K562 (cell line): ENCODE data around the gene MYO10. TPM values are rescaled to one million over a fixed set of nuclear protein-coding genes. Genes with fewer than 3 reads are reported as not detected.

ENCODE experiments used
- ATAC-seq: fragments of 200-7000 bp; cut with Tn5 transposase; 3 replicates; pipeline ENCODE4 v1.9.1; 2020; ENCODE audit warnings: moderate library complexity
- BruUV-seq: library from RNA; stranded (reverse); fragments of 400-500 nt; replicated peaks from 2 replicates; lab custom pipeline; 2021; lab: Mats Ljungman, UMichigan
- CTCF ChIA-PET: fragments of 300-600 bp; formaldehyde crosslinking; extraction: SDS; loops from one replicate; lab custom pipeline; 2021; ENCODE audit warnings: low intra/inter-chr PET ratio; lab: Yijun Ruan, JAX
- POLR2A ChIA-PET: fragments of 300-600, 350-650 bp; sonication (Branson Sonifier 250); formaldehyde crosslinking; extraction: SDS; loops from one replicate; lab custom pipeline; 2021; ENCODE audit warnings: antibody characterized with exemption, inconsistent platforms; lab: Yijun Ruan, JAX
- DNase-seq, 4 experiments: peaks; one replicate each; pipeline versions ENCODE4 v3.0.0 to v3.0.0-alpha.2; 2011 to 2018; ENCODE audit warnings: low spot score in 3 of 4, mixed read lengths in 3 of 4; ENCODE audit errors: extremely low read depth in 1 of 4
- FAIRE-seq: peaks from 2 replicates; lab custom pipeline; 2011; peaks lifted over from hg19 to GRCh38; lab: Jason Lieb, UNC
- H2AFZ ChIP-seq: 2 replicates; pipeline ENCODE4 v1.6.0; 2011; ENCODE audit warnings: low read depth, low read length, control low read depth, inconsistent platforms
- H3K27ac ChIP-seq: fragments of 200-600 bp; 3 replicates; pipeline ENCODE4 v1.8.0; 2011; ENCODE audit warnings: low read depth, mild to moderate bottlenecking, control low read depth, inconsistent platforms, low read length, moderate library complexity, mixed read lengths; ENCODE audit errors: extremely low read depth
- H3K27me3 ChIP-seq, 2 experiments: fragments of 300-600 bp in 1 of 2; 2 replicates in 1 of 2; 3 replicates in 1 of 2; pipeline versions ENCODE4 v1.6.0 to v1.8.0; 2011; ENCODE audit warnings: inconsistent platforms in 2 of 2, low read length in 2 of 2, mild to moderate bottlenecking in 1 of 2, mixed read lengths in 1 of 2, moderate library complexity in 1 of 2; ENCODE audit not compliant: control insufficient read depth in 2 of 2, insufficient read depth in 2 of 2
- H3K36me3 ChIP-seq: fragments of 300-600 bp; 3 replicates; pipeline ENCODE4 v1.8.0; 2011; ENCODE audit warnings: mild to moderate bottlenecking, low read length, inconsistent platforms; ENCODE audit not compliant: control insufficient read depth, insufficient read depth
- H3K4me1 ChIP-seq, 2 experiments: fragments of 200-600 bp in 1 of 2; replicated peaks in 1 of 2; 2 replicates in 1 of 2; 3 replicates in 1 of 2; pipeline versions ENCODE4 v1.5.1 to v1.8.0; 2011; ENCODE audit warnings: inconsistent platforms in 2 of 2, low read length in 2 of 2, mild to moderate bottlenecking in 1 of 2, mixed read lengths in 1 of 2, moderate library complexity in 1 of 2; ENCODE audit not compliant: control insufficient read depth in 2 of 2, insufficient read depth in 2 of 2
- H3K4me2 ChIP-seq: 2 replicates; pipeline ENCODE4 v1.6.1; 2011; ENCODE audit warnings: low read length, control low read depth, inconsistent platforms, mixed read lengths; ENCODE audit not compliant: insufficient read depth
- H3K4me3 ChIP-seq: fragments of 200-600 bp; sonication (generic), shearing (Covaris generic); 2 replicates; pipeline ENCODE4 v1.5.1; 2016; ENCODE audit warnings: control low read depth, inconsistent platforms
- H3K79me2 ChIP-seq: fragments of 200-600 bp; 3 replicates; pipeline ENCODE4 v1.8.0; 2011; ENCODE audit warnings: low read length, inconsistent platforms; ENCODE audit not compliant: control insufficient read depth, insufficient read depth
- H3K9ac ChIP-seq, 2 experiments: 2 replicates each; pipeline versions ENCODE4 v1.6.0 to v1.6.1; 2011; ENCODE audit warnings: low read depth in 2 of 2, low read length in 2 of 2, control low read depth in 1 of 2, inconsistent platforms in 1 of 2, mild to moderate bottlenecking in 1 of 2, mixed read lengths in 1 of 2; ENCODE audit not compliant: insufficient read depth in 1 of 2
- H3K9me1 ChIP-seq: one replicate; pipeline ENCODE4 v1.6.0; 2011; ENCODE audit warnings: inconsistent platforms, mild to moderate bottlenecking, low read length, moderate library complexity; ENCODE audit not compliant: control insufficient read depth, insufficient read depth
- H3K9me3 ChIP-seq: replicated peaks from 2 replicates; pipeline ENCODE4 v1.5.1; 2011; ENCODE audit warnings: low read depth, low read length, inconsistent platforms; ENCODE audit not compliant: control insufficient read depth, insufficient read depth
- H4K20me1 ChIP-seq: replicated peaks from 2 replicates; pipeline ENCODE4 v1.6.1; 2011; ENCODE audit warnings: low read length, inconsistent platforms, mixed read lengths; ENCODE audit not compliant: control insufficient read depth, insufficient read depth
- ARNT ChIP-seq, 2 experiments: fragments of 450-650 bp; IDR thresholded peaks; 2 replicates each; pipeline ENCODE4 v1.6.1; 2016; ENCODE audit warnings: mild to moderate bottlenecking in 1 of 2
- HOMEZ ChIP-seq: fragments of 250-450 bp; sonication (Bioruptor Pico); IDR thresholded peaks from 2 replicates; pipeline ENCODE4 v1.4.0; 2020; ENCODE audit warnings: mild to moderate bottlenecking, moderate library complexity
- MAFK ChIP-seq: IDR thresholded peaks from 2 replicates; pipeline ENCODE4 v1.6.1; 2011; ENCODE audit warnings: low read length, improper control_type of control experiment
- STAT5B ChIP-seq: fragments of 250-450 bp; sonication (Bioruptor Pico); IDR thresholded peaks from 2 replicates; pipeline ENCODE4 v1.8.0; 2021; ENCODE audit warnings: mild to moderate bottlenecking, inconsistent platforms
- ZNF311 ChIP-seq: fragments of 250-450 bp; sonication (Bioruptor Pico); IDR thresholded peaks from 2 replicates; pipeline ENCODE4 v1.4.0; 2020; ENCODE audit warnings: mild to moderate bottlenecking, moderate library complexity
- ZNF445 ChIP-seq: fragments of 250-450 bp; sonication (Bioruptor Pico); IDR thresholded peaks from 2 replicates; pipeline ENCODE4 v1.4.0; 2020; ENCODE audit warnings: low read depth, mild to moderate bottlenecking, moderate library complexity
- WGBS: fragments of 100-300 bp; shearing (Covaris generic); methylation state at CpG from one replicate; pipeline ENCODE4 v1.1.6; 2016; ENCODE audit warnings: low coverage, mixed read lengths; ENCODE audit not compliant: insufficient coverage; ENCODE audit errors: missing lambda C conversion rate; 5-methylcytosine and 5-hydroxymethylcytosine counted together
- in situ Hi-C: fragments of 300-500 bp; cut with MboI; formaldehyde crosslinking; loops from 4 replicates; pipeline ENCODE4 v1.15.0; 2018; ENCODE audit warnings: inconsistent platforms, mixed read lengths
- intact Hi-C: fragments of 100-400 bp; cut with micrococcal nuclease; formaldehyde crosslinking; loops from 2 replicates; pipeline ENCODE4 v1.14.2; 2022
- polyA plus RNA-seq, 8 experiments: library from polyadenylated mRNA; depleted of rRNA in 4 of 8; stranded (reverse) in 5 of 8; unstranded in 3 of 8; fragments of >200 nt; fragmentation: Nextera tagmentation in 2 of 8; fragmentation: Illumina TruSeq in 1 of 8; extraction: Ambion mirVana in 2 of 8; extraction: Trizol in 1 of 8; gene quantifications; 2 replicates each; pipeline versions ENCODE4 v1.2.1 to v1.2.3, GENCODE V29; 2011 to 2014; ENCODE audit warnings: inconsistent platforms in 1 of 8, missing spikeins in 1 of 8
- total RNA-seq, 7 experiments: library from RNA; depleted of rRNA in 6 of 7; stranded (reverse); fragments of >200 nt in 6 of 7; fragmentation: Illumina TruSeq in 2 of 7; extraction: Trizol in 2 of 7; gene quantifications; 2 replicates each; pipeline versions ENCODE4 v1.2.1 to v1.2.3, GENCODE V29; 2011 to 2021; ENCODE audit warnings: low replicate concordance in 1 of 7
- TF ChIP-seq, protein P1 (sequence below), 2 experiments: fragments of 200-800 bp in 1 of 2; sonication (Bioruptor generic) in 1 of 2; sonication (generic) in 1 of 2; formaldehyde crosslinking in 1 of 2; IDR thresholded peaks in 1 of 2; conservative IDR thresholded peaks in 1 of 2; 2 replicates each; pipeline versions ENCODE4 v1.5.0 to v1.6.1; 2016 to 2020; ENCODE audit warnings: missing compliant biosample characterization in 1 of 2, missing genetic modification characterization in 1 of 2, missing genetic modification reagents in 1 of 2

The MYO10 gene
- total and polyA plus RNA-seq, 9 of the 15 experiments (the other 6 are each of a cell fraction or from before 2014, with no cell fraction given), result 0.04 to 0.24 TPM; not detected in 7

- no peak for FAIRE-seq
- no peak overlapping the region for H3K27ac ChIP-seq
Measured at GRCh38 chr5:16791904-16792597, 144.0 kb downstream of the MYO10 start.

More at GRCh38 chr5:16791904-16792597, 144.0 kb downstream of the MYO10 start:
- DNase-seq (no peak), ATAC-seq (no peak)
- Histone ChIP-seq H3K4me3 (no peak overlapping the region), H3K9me1 (no peaks in the 10 kb centered on the region), H3K9me3 (no peaks in the 10 kb centered on the region), H3K36me3 (no peaks in the 10 kb centered on the region), H3K4me1 (no peaks in the 10 kb centered on the region), H3K4me2 (no peak overlapping the region), H3K9ac (no peak overlapping the region), H3K79me2 (no peaks in the 10 kb centered on the region), H3K27me3 (peaks cover 0 to 12% of the 10 kb centered on the region in 2 experiments; a peak in 2 of 5 replicates), H2AFZ (no peak overlapping the region), H4K20me1 (no peaks in the 10 kb centered on the region)
- intact Hi-C loops, result loop anchor here (1.0 to 5.0 kb wide), 3 partner anchors 340 to 411 kb away; no protein-coding TSS in a partner anchor
- in situ Hi-C loops, result loop anchor here (25.0 kb wide), 1 partner anchor 1520 kb away; no protein-coding TSS in a partner anchor
- ChIA-PET CTCF (interaction anchor here (1.8 to 2.5 kb wide), 2 partner anchors 398 to 411 kb away, joined by 11 to 45 read pairs; no protein-coding TSS in a partner anchor), POLR2A (no interaction called here)
- no peak for TF ChIP-seq STAT5B (CRISPR knock-in tag)
- no peak for TF ChIP-seq HOMEZ (CRISPR knock-in tag)
- TF ChIP-seq MAFK, result no peak
- no peak for TF ChIP-seq ARNT (IDR thresholded peaks at IDR 0.05)
- TF ChIP-seq, protein P1, sequence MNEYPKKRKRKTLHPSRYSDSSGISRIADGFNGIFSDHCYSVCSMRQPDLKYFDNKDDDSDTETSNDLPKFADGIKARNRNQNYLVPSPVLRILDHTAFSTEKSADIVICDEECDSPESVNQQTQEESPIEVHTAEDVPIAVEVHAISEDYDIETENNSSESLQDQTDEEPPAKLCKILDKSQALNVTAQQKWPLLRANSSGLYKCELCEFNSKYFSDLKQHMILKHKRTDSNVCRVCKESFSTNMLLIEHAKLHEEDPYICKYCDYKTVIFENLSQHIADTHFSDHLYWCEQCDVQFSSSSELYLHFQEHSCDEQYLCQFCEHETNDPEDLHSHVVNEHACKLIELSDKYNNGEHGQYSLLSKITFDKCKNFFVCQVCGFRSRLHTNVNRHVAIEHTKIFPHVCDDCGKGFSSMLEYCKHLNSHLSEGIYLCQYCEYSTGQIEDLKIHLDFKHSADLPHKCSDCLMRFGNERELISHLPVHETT (CRISPR knock-in tag; conservative IDR thresholded peaks at IDR 0.05 in 1 of 2, IDR thresholded peaks at IDR 0.05 in 1 of 2), result no peak
- no peak for TF ChIP-seq ZNF311
- TF ChIP-seq ZNF445, result no peak
- no TSS peak for BruUV-seq
- WGBS, result 0% methylated on average over 9 of the region's 10 CpGs
